Neural cell (in vitro differentiated cells): ENCODE data around the gene ATP13A1.

Experiments used
- CTCF ChIP-seq: fragments of 450-650 bp; IDR thresholded peaks from 2 replicates; pipeline ENCODE4 v1.5.1; 2014; ENCODE audit warnings: antibody characterized with exemption, mild to moderate bottlenecking, moderate library complexity; ENCODE audit not compliant: poor library complexity, severe bottlenecking
- POLR2AphosphoS5 ChIP-seq: IDR thresholded peaks from 2 replicates; pipeline ENCODE4 v1.6.1; 2012

GRCh38 chr19:19691683-19692082 is 28.2 kb upstream of the ATP13A1 start:
- no peak for TF ChIP-seq CTCF
- TF ChIP-seq POLR2AphosphoS5 = no peak
